T-cell (primary cell): Measurements from ENCODE around the gene ALKBH1. TPM values are rescaled to one million over a fixed set of nuclear protein-coding genes. Genes with fewer than 3 reads are reported as not detected.

Experiments
- ATAC-seq, 4 experiments: fragments of 200-7000 bp in 3 of 4; fragments of 150-1000 bp in 1 of 4; cut with Tn5 transposase; replicated peaks in 1 of 4; 1 replicate in 3 of 4; 2 replicates in 1 of 4; pipeline ENCODE4 v1.10.0; 2021; ENCODE audit warnings: moderate library complexity in 3 of 4, mild to moderate bottlenecking in 2 of 4, moderate number of reproducible peaks in 1 of 4
- CTCF ChIA-PET, 2 donors: fragments of 300-600 bp; sonication (Branson Sonifier 250); formaldehyde crosslinking; loops; one replicate each; lab custom pipeline; 2022; ENCODE audit warnings: antibody characterized with exemption in 2 of 2; lab: Charles Lee
- POLR2A ChIA-PET, 2 donors: fragments of 300-600 bp; sonication (Branson Sonifier 250); formaldehyde crosslinking; loops; one replicate each; lab custom pipeline; 2022; ENCODE audit warnings: antibody characterized with exemption in 2 of 2; lab: Charles Lee
- DNase-seq, 35 experiments: peaks; one replicate each; pipeline versions ENCODE4 v3.0.0 to v3.0.0-alpha.2; 2013 to 2023
- H3K27ac ChIP-seq: one replicate; pipeline ENCODE4 v1.5.1; 2013; ENCODE audit warnings: low read length
- H3K27me3 ChIP-seq, 2 experiments: replicated peaks in 1 of 2; 1 replicate in 1 of 2; 2 replicates in 1 of 2; pipeline versions ENCODE4 v1.6.1 to v1.7.0; 2013; ENCODE audit warnings: low read length in 1 of 2, mixed read lengths in 1 of 2; ENCODE audit not compliant: control insufficient read depth in 2 of 2, insufficient read depth in 2 of 2; ENCODE audit errors: extremely low read depth in 1 of 2
- H3K36me3 ChIP-seq, 2 donors: 1 replicate in 1 of 2; 2 replicates in 1 of 2; pipeline versions ENCODE4 v1.6.1 to v1.7.0; 2013; ENCODE audit warnings: low read length in 1 of 2; ENCODE audit not compliant: control insufficient read depth in 2 of 2, insufficient read depth in 1 of 2; ENCODE audit errors: extremely low read depth in 1 of 2
- H3K4me1 ChIP-seq, 2 experiments: 1 replicate in 1 of 2; 2 replicates in 1 of 2; pipeline versions ENCODE4 v1.6.1 to v1.7.0; 2013; ENCODE audit warnings: low read length in 2 of 2, mixed read lengths in 1 of 2; ENCODE audit not compliant: insufficient read depth in 2 of 2, control insufficient read depth in 1 of 2; ENCODE audit errors: extremely low read depth in 1 of 2
- H3K4me3 ChIP-seq, 2 donors: 1 replicate in 1 of 2; 2 replicates in 1 of 2; pipeline versions ENCODE4 v1.5.1 to v1.7.0; 2013; ENCODE audit warnings: mild to moderate bottlenecking in 2 of 2, low read length in 1 of 2, moderate library complexity in 1 of 2; ENCODE audit not compliant: control insufficient read depth in 1 of 2; ENCODE audit errors: extremely low read depth in 1 of 2
- H3K9me3 ChIP-seq: 2 replicates; pipeline ENCODE4 v1.7.0; 2013
- H3K27ac Mint-ChIP-seq, 2 donors: one replicate each; pipeline ENCODE4 v1.8.0; 2020 to 2021; ENCODE audit warnings: mild to moderate bottlenecking in 2 of 2, mixed read lengths in 2 of 2
- H3K27me3 Mint-ChIP-seq, 2 donors: one replicate each; pipeline ENCODE4 v1.8.0; 2021 to 2022; ENCODE audit warnings: mixed read lengths in 2 of 2
- H3K36me3 Mint-ChIP-seq: one replicate; pipeline ENCODE4 v1.8.0; 2021; ENCODE audit warnings: mixed read lengths
- H3K4me1 Mint-ChIP-seq, 3 donors: one replicate each; pipeline ENCODE4 v1.8.0; 2020 to 2022; ENCODE audit warnings: mixed read lengths in 3 of 3, mild to moderate bottlenecking in 1 of 3
- H3K4me3 Mint-ChIP-seq, 3 donors: one replicate each; pipeline ENCODE4 v1.8.0; 2020 to 2022; ENCODE audit warnings: mild to moderate bottlenecking in 3 of 3, mixed read lengths in 3 of 3, moderate library complexity in 3 of 3
- H3K9me3 Mint-ChIP-seq, 3 donors: one replicate each; pipeline ENCODE4 v1.8.0; 2020 to 2022; ENCODE audit warnings: mixed read lengths in 3 of 3
- WGBS: methylation state at CpG from one replicate; pipeline ENCODE4 v1.1.5; 2013; ENCODE audit warnings: missing lambda C conversion rate; ENCODE audit not compliant: insufficient coverage; 5-methylcytosine and 5-hydroxymethylcytosine counted together
- total RNA-seq, 35 experiments: library from RNA in 6 of 35; stranded (reverse) in 6 of 35; fragments of 120-200 nt in 1 of 35; gene quantifications; one replicate each; pipeline versions ENCODE4 v1.2.1 to v1.2.4 and lab custom pipeline; 2013 to 2026

Gene ALKBH1
- total RNA-seq, 5 donors from 2014 or later (not counting 1 experiment from before 2014, with no cell fraction given): 9.1 to 20.2 (median 17.9) TPM

- DNase-seq: no peak
- no peaks in the 10 kb centered on the region for H3K27me3 ChIP-seq
- Mint-ChIP-seq H3K27ac (no peak overlapping the region), H3K4me3 (no peak overlapping the region), H3K36me3 (peaks cover 52% of the 10 kb centered on the region), H3K9me3 (no peaks in the 10 kb centered on the region), H3K27me3 (no peaks in the 10 kb centered on the region), H3K4me1 (peaks cover 45 to 49% (median 47%) of the 10 kb centered on the region in 3 donors)
- peaks cover 0 to 4% of the 10 kb centered on the region in 2 experiments for H3K4me1 ChIP-seq
- H3K9me3 ChIP-seq: no peaks in the 10 kb centered on the region
- H3K4me3 ChIP-seq: no peak overlapping the region
- no peak for ATAC-seq
- peaks cover 16 to 60% of the 10 kb centered on the region in 2 donors for H3K36me3 ChIP-seq
- POLR2A ChIA-PET: interaction anchor here in 1 of 2 donors (0.9 kb wide), 1 partner anchor 10 kb away, joined by 3 read pairs; no protein-coding TSS in a partner anchor
- no peak overlapping the region for H3K27ac ChIP-seq
- CTCF ChIA-PET: interaction anchor here in 1 of 2 donors (0.6 kb wide), 1 partner anchor 21 kb away, joined by 4 read pairs; no protein-coding TSS in a partner anchor
- WGBS: no CpG with 5 or more reads among the region's 2 CpGs
These were observed 33.6 kb upstream of the ALKBH1 start for GRCh38 chr14:77741438-77741837.

GRCh38 chr14:77738559-77739250 lies 30.9 kb upstream of the ALKBH1 start:
- 20% methylated on average over 1 of the region's 7 CpGs for WGBS
- Histone ChIP-seq H3K9me3 (no peaks in the 10 kb centered on the region), H3K27ac (peak overlapping the region; percentile 42), H3K4me3 (no peak overlapping the region), H3K4me1 (peaks cover 0 to 4% of the 10 kb centered on the region in 2 experiments), H3K27me3 (no peaks in the 10 kb centered on the region), H3K36me3 (peaks cover 9 to 68% of the 10 kb centered on the region in 2 donors)
- Mint-ChIP-seq H3K36me3 (peaks cover 55% of the 10 kb centered on the region), H3K9me3 (no peaks in the 10 kb centered on the region), H3K4me1 (peaks cover 25 to 35% (median 31%) of the 10 kb centered on the region in 3 donors), H3K27ac (peak overlapping the region; percentile 40 to 57), H3K4me3 (no peak overlapping the region), H3K27me3 (no peaks in the 10 kb centered on the region)
- peak in 3 of 4 experiments; percentile 43 to 77 (median 49) for ATAC-seq
- ChIA-PET CTCF (no interaction called here), POLR2A (no interaction called here)
- peak in 1 of 35 experiments; percentile 35 for DNase-seq

GRCh38 chr14:77730976-77731497 lies 23.2 kb upstream of the ALKBH1 start:
- H3K27ac ChIP-seq: no peak overlapping the region
- no CpG with 5 or more reads among the region's 3 CpGs for WGBS
- ChIA-PET CTCF (no interaction called here), POLR2A (interaction anchor here in 1 of 2 donors (0.6 kb wide), 1 partner anchor 10 kb away, joined by 3 read pairs; no protein-coding TSS in a partner anchor)
- H3K36me3 ChIP-seq: peaks cover 0 to 97% of the 10 kb centered on the region in 2 donors
- Mint-ChIP-seq H3K4me3 (no peak overlapping the region), H3K36me3 (peaks cover 61% of the 10 kb centered on the region), H3K9me3 (no peaks in the 10 kb centered on the region), H3K4me1 (peaks cover 0 to 12% (median 0%) of the 10 kb centered on the region in 3 donors), H3K27me3 (no peaks in the 10 kb centered on the region), H3K27ac (peak overlapping the region in 1 of 2 donors; percentile 45)
- ATAC-seq: no peak
- no peaks in the 10 kb centered on the region for H3K9me3 ChIP-seq
- no peak for DNase-seq
- H3K4me3 ChIP-seq: no peak overlapping the region
- no peaks in the 10 kb centered on the region for H3K27me3 ChIP-seq
- H3K4me1 ChIP-seq: no peaks in the 10 kb centered on the region

- no peak overlapping the region for H3K27ac ChIP-seq
- Mint-ChIP-seq H3K27ac (no peak overlapping the region), H3K27me3 (no peaks in the 10 kb centered on the region), H3K4me1 (peaks cover 0 to 5% (median 0%) of the 10 kb centered on the region in 3 donors), H3K36me3 (peaks cover 62% of the 10 kb centered on the region), H3K9me3 (no peaks in the 10 kb centered on the region), H3K4me3 (no peak overlapping the region)
- no peaks in the 10 kb centered on the region for H3K9me3 ChIP-seq
- ATAC-seq (no peak), DNase-seq (no peak)
- peaks cover 9 to 86% of the 10 kb centered on the region in 2 donors for H3K36me3 ChIP-seq
- POLR2A ChIA-PET: interaction anchor here in 1 of 2 donors (0.9 kb wide), 1 partner anchor 11 kb away, joined by 10 read pairs; no protein-coding TSS in a partner anchor
- H3K4me3 ChIP-seq: no peak overlapping the region
- CTCF ChIA-PET: no interaction called here
- no peaks in the 10 kb centered on the region for H3K27me3 ChIP-seq
- WGBS: no CpG with 5 or more reads among the region's 3 CpGs
- no peaks in the 10 kb centered on the region for H3K4me1 ChIP-seq
These were observed 14.5 kb upstream of the ALKBH1 start for GRCh38 chr14:77722301-77722700.

GRCh38 chr14:77721437-77721836 lies 13.6 kb upstream of the ALKBH1 start:
- DNase-seq: no peak
- H3K36me3 ChIP-seq: peaks cover 9 to 85% of the 10 kb centered on the region in 2 donors
- no peak overlapping the region for H3K4me3 ChIP-seq
- no peak overlapping the region for H3K27ac Mint-ChIP-seq
- no peaks in the 10 kb centered on the region for H3K27me3 ChIP-seq
- H3K4me1 ChIP-seq: no peaks in the 10 kb centered on the region
- H3K4me3 Mint-ChIP-seq: no peak overlapping the region
- no peaks in the 10 kb centered on the region for H3K9me3 ChIP-seq
- no peak for ATAC-seq
- ChIA-PET POLR2A (interaction anchor here in 1 of 2 donors (0.7 kb wide), 1 partner anchor 9 kb away, joined by 3 read pairs; no protein-coding TSS in a partner anchor), CTCF (no interaction called here)
- H3K27me3 Mint-ChIP-seq: no peaks in the 10 kb centered on the region
- WGBS: 98% methylated on average over 5 of the region's 5 CpGs
- H3K9me3 Mint-ChIP-seq: no peaks in the 10 kb centered on the region
- no peak overlapping the region for H3K27ac ChIP-seq
- H3K36me3 Mint-ChIP-seq: peaks cover 58% of the 10 kb centered on the region
- H3K4me1 Mint-ChIP-seq: peaks cover 0 to 5% (median 0%) of the 10 kb centered on the region in 3 donors

- Histone ChIP-seq H3K9me3 (no peaks in the 10 kb centered on the region), H3K4me1 (no peaks in the 10 kb centered on the region), H3K27ac (no peak overlapping the region), H3K36me3 (peaks cover 4 to 78% of the 10 kb centered on the region in 2 donors), H3K27me3 (no peaks in the 10 kb centered on the region), H3K4me3 (no peak overlapping the region)
- H3K9me3 Mint-ChIP-seq: no peaks in the 10 kb centered on the region
- no peak overlapping the region for H3K27ac Mint-ChIP-seq
- CTCF ChIA-PET: interaction anchor here in 1 of 2 donors (0.6 kb wide), 2 partner anchors 11 to 260 kb away, joined by 3 to 4 read pairs; partner anchors contain the start of gene VIPAS39
- no peaks in the 10 kb centered on the region for H3K27me3 Mint-ChIP-seq
- H3K36me3 Mint-ChIP-seq: peaks cover 54% of the 10 kb centered on the region
- ATAC-seq (no peak), DNase-seq (no peak)
- peaks cover 7 to 10% (median 9%) of the 10 kb centered on the region in 3 donors for H3K4me1 Mint-ChIP-seq
- H3K4me3 Mint-ChIP-seq: peak overlapping the region in 1 of 3 donors; percentile 16
- 65% methylated on average over 2 of the region's 5 CpGs for WGBS
- POLR2A ChIA-PET: interaction anchor here in 1 of 2 donors (0.6 kb wide), 2 partner anchors 32 to 42 kb away, joined by 3 to 4 read pairs; no protein-coding TSS in a partner anchor
These were observed 9.9 kb upstream of the ALKBH1 start for GRCh38 chr14:77717608-77718305.
